HepG2 (cell line): ENCODE data around the gene NR2F1-AS1. TPM values are rescaled to one million over a fixed set of nuclear protein-coding genes. Genes with fewer than 3 reads are reported as not detected.

Experiments used
- ATAC-seq: fragments of 200-7000 bp; cut with Tn5 transposase; 3 replicates; pipeline ENCODE4 v1.9.1; 2020; ENCODE audit warnings: mild to moderate bottlenecking, moderate library complexity
- BruUV-seq: library from RNA; stranded (reverse); fragments of 400-500 nt; replicated peaks from 2 replicates; lab custom pipeline; 2021; lab: Mats Ljungman, UMichigan
- CTCF ChIA-PET: fragments of 300-600 bp; formaldehyde crosslinking; extraction: SDS; loops from one replicate; lab custom pipeline; 2021; ENCODE audit warnings: low total read pairs, inconsistent platforms, low intra/inter-chr PET ratio; lab: Yijun Ruan, JAX
- POLR2A ChIA-PET: fragments of 350-600 bp; sonication (Branson Sonifier 250); formaldehyde crosslinking; loops from one replicate; lab custom pipeline; 2020; ENCODE audit warnings: antibody characterized with exemption, inconsistent platforms; lab: Yijun Ruan, JAX
- DNase-seq: peaks from one replicate; pipeline ENCODE4 v3.0.0-alpha.2; 2015; ENCODE audit warnings: low spot score
- FAIRE-seq: peaks from 3 replicates; lab custom pipeline; 2011; peaks lifted over from hg19 to GRCh38; lab: Jason Lieb, UNC
- H2AFZ ChIP-seq: one replicate; pipeline ENCODE4 v1.6.1; 2011; ENCODE audit warnings: low read length, inconsistent platforms
- H3K27ac ChIP-seq: fragments of 300-600 bp; 3 replicates; pipeline ENCODE4 v1.8.0; 2011; ENCODE audit warnings: mixed run types, mild to moderate bottlenecking, mixed read lengths, low read length, inconsistent platforms; ENCODE audit not compliant: insufficient read depth; ENCODE audit errors: extremely low read length
- H3K27me3 ChIP-seq, 2 experiments: fragments of 200-600 bp in 1 of 2; 2 replicates in 1 of 2; 3 replicates in 1 of 2; pipeline versions ENCODE4 v1.6.0 to v1.8.0; 2011; ENCODE audit warnings: low read length in 2 of 2, mild to moderate bottlenecking in 2 of 2, moderate library complexity in 2 of 2, inconsistent platforms in 1 of 2; ENCODE audit not compliant: insufficient read depth in 2 of 2, control insufficient read depth in 1 of 2
- H3K36me3 ChIP-seq, 2 experiments: fragments of 200-600 bp in 1 of 2; replicated peaks in 1 of 2; 2 replicates in 1 of 2; 3 replicates in 1 of 2; pipeline versions ENCODE4 v1.5.1 to v1.8.0; 2011; ENCODE audit warnings: low read length in 2 of 2, inconsistent platforms in 1 of 2; ENCODE audit not compliant: insufficient read depth in 2 of 2, control insufficient read depth in 1 of 2
- H3K4me1 ChIP-seq: 2 replicates; pipeline ENCODE4 v1.5.1; 2012; ENCODE audit warnings: low read length, inconsistent platforms; ENCODE audit not compliant: insufficient read depth
- H3K4me2 ChIP-seq: 2 replicates; pipeline ENCODE4 v1.6.0; 2011; ENCODE audit warnings: low read depth, low read length, inconsistent platforms
- H3K4me3 ChIP-seq, 3 experiments: fragments of 200-600 bp in 1 of 3; sonication (generic), shearing (Covaris generic) in 1 of 3; replicated peaks in 1 of 3; 2 replicates each; pipeline ENCODE4 v1.5.1; 2011 to 2016; ENCODE audit warnings: low read length in 3 of 3, inconsistent platforms in 2 of 3, low read depth in 2 of 3, mild to moderate bottlenecking in 2 of 3, control low read depth in 1 of 3, mixed read lengths in 1 of 3; ENCODE audit not compliant: insufficient read depth in 1 of 3
- H3K79me2 ChIP-seq: one replicate; pipeline ENCODE4 v1.6.1; 2011; ENCODE audit warnings: low read length, inconsistent platforms; ENCODE audit not compliant: insufficient read depth
- H3K9ac ChIP-seq: 2 replicates; pipeline ENCODE4 v1.6.0; 2011; ENCODE audit warnings: mild to moderate bottlenecking, low read depth, low read length, inconsistent platforms; ENCODE audit not compliant: insufficient read depth
- H3K9me3 ChIP-seq: 2 replicates; pipeline ENCODE4 v1.5.1; 2012; ENCODE audit warnings: mild to moderate bottlenecking, low read length
- H4K20me1 ChIP-seq: 2 replicates; pipeline ENCODE4 v1.6.0; 2011; ENCODE audit warnings: inconsistent platforms, mild to moderate bottlenecking, low read length, moderate library complexity; ENCODE audit not compliant: insufficient read depth
- AHDC1 ChIP-seq: sonication (generic); formaldehyde crosslinking; IDR thresholded peaks from 2 replicates; pipeline ENCODE4 v1.5.1; 2020; ENCODE audit warnings: mild to moderate bottlenecking, missing genetic modification reagents, borderline replicate concordance
- CHCHD3 ChIP-seq: sonication (generic); formaldehyde crosslinking; IDR thresholded peaks from 2 replicates; pipeline ENCODE4 v1.8.0; 2022; ENCODE audit warnings: mild to moderate bottlenecking, missing genetic modification reagents, moderate library complexity
- CHD4 ChIP-seq: fragments of 200-600 bp; sonication (generic); IDR thresholded peaks from 2 replicates; pipeline ENCODE4 v1.7.0; 2017; ENCODE audit warnings: mild to moderate bottlenecking, low read length, borderline replicate concordance
- CREM ChIP-seq, 2 experiments: sonication (generic) in 1 of 2; formaldehyde crosslinking in 1 of 2; IDR thresholded peaks; 2 replicates each; pipeline versions ENCODE4 v1.4.0 to v1.6.1; 2016 to 2020; ENCODE audit warnings: antibody characterized with exemption in 1 of 2, mild to moderate bottlenecking in 1 of 2, missing genetic modification reagents in 1 of 2
- EP300 ChIP-seq, 3 experiments: sonication (generic) in 1 of 3; formaldehyde crosslinking in 1 of 3; IDR thresholded peaks; 2 replicates each; pipeline versions ENCODE4 v1.5.1 to v1.6.1; 2011 to 2020; ENCODE audit warnings: low read depth in 2 of 3, low read length in 2 of 3, borderline replicate concordance in 1 of 3, improper control_type of control experiment in 1 of 3, mild to moderate bottlenecking in 1 of 3, missing genetic modification reagents in 1 of 3, moderate library complexity in 1 of 3
- IRF9 ChIP-seq: sonication (generic); formaldehyde crosslinking; IDR thresholded peaks from 2 replicates; pipeline ENCODE4 v1.8.0; 2022; ENCODE audit warnings: missing genetic modification reagents, mild to moderate bottlenecking, borderline replicate concordance
- MIXL1 ChIP-seq: IDR thresholded peaks from 2 replicates; pipeline ENCODE4 v1.6.1; 2016
- NFIC ChIP-seq: IDR thresholded peaks from 2 replicates; pipeline ENCODE4 v1.6.1; 2012; ENCODE audit warnings: mild to moderate bottlenecking, low read length, inconsistent platforms
- PTBP1 ChIP-seq: fragments of 200-400 bp; formaldehyde crosslinking; IDR thresholded peaks from 2 replicates; pipeline ENCODE4 v1.6.1; 2018; ENCODE audit warnings: low read length, low read depth; ENCODE audit not compliant: poor library complexity, severe bottlenecking
- TMF1 ChIP-seq: sonication (generic); formaldehyde crosslinking; IDR thresholded peaks from 2 replicates; pipeline ENCODE4 v1.8.1; 2022; ENCODE audit warnings: low read depth, missing genetic modification reagents
- TRIM24 ChIP-seq: sonication (generic); formaldehyde crosslinking; IDR thresholded peaks from 2 replicates; pipeline ENCODE4 v1.8.0; 2022; ENCODE audit warnings: mild to moderate bottlenecking, missing genetic modification reagents
- ZFYVE20 ChIP-seq: sonication (generic); formaldehyde crosslinking; IDR thresholded peaks from 2 replicates; pipeline ENCODE4 v1.8.0; 2023; ENCODE audit warnings: low read depth, mild to moderate bottlenecking, moderate library complexity, missing genetic modification reagents, borderline replicate concordance
- ZMYM4 ChIP-seq: sonication (generic); formaldehyde crosslinking; IDR thresholded peaks from 2 replicates; pipeline ENCODE4 v1.8.1; 2023; ENCODE audit warnings: mild to moderate bottlenecking, missing genetic modification reagents
- ZNF234 ChIP-seq: sonication (generic); formaldehyde crosslinking; conservative IDR thresholded peaks from 2 replicates; pipeline ENCODE4 v1.5.1; 2020; ENCODE audit warnings: mild to moderate bottlenecking, missing genetic modification reagents
- ZNF558 ChIP-seq: sonication (generic); formaldehyde crosslinking; IDR thresholded peaks from 2 replicates; pipeline ENCODE4 v1.9.0; 2022; ENCODE audit warnings: mild to moderate bottlenecking, missing genetic modification reagents, borderline replicate concordance
- ZNF672 ChIP-seq: sonication (generic); formaldehyde crosslinking; IDR thresholded peaks from 2 replicates; pipeline ENCODE4 v1.8.1; 2022; ENCODE audit warnings: missing genetic modification reagents
- ZNF788 ChIP-seq: sonication (generic); formaldehyde crosslinking; IDR thresholded peaks from 2 replicates; pipeline ENCODE4 v1.5.0; 2020; ENCODE audit warnings: mild to moderate bottlenecking, missing genetic modification reagents, borderline replicate concordance
- ZSCAN22 ChIP-seq: sonication (generic); formaldehyde crosslinking; IDR thresholded peaks from 2 replicates; pipeline ENCODE4 v1.4.0; 2020; ENCODE audit warnings: mild to moderate bottlenecking, missing genetic modification reagents
- in situ Hi-C: cut with HindIII; loops from 2 replicates; pipeline ENCODE4 v1.10.0; 2017; ENCODE audit warnings: low pct_unique_long_range_greater_than_20kb; ENCODE audit not compliant: extremely low pct_ligation_motif_present
- intact Hi-C: fragments of 100-400 bp; cut with micrococcal nuclease; formaldehyde crosslinking; loops from one replicate; pipeline ENCODE4 v1.10.0; 2022; ENCODE audit not compliant: unreplicated experiment
- polyA plus RNA-seq, 8 experiments: library from polyadenylated mRNA; depleted of rRNA in 3 of 8; stranded (reverse) in 7 of 8; unstranded in 1 of 8; fragments of >200 nt; fragmentation: Illumina TruSeq in 4 of 8; extraction: Trizol in 4 of 8; gene quantifications; 2 replicates each; pipeline versions ENCODE4 v1.2.1 to v1.2.3, GENCODE V29; 2011 to 2016; ENCODE audit warnings: low read depth in 4 of 8, missing spikeins in 1 of 8, mixed read lengths in 1 of 8; ENCODE audit not compliant: insufficient read depth in 1 of 8
- total RNA-seq, 5 experiments: library from RNA; depleted of rRNA; stranded (reverse); fragments of >200 nt; fragmentation: Illumina TruSeq; extraction: Trizol; gene quantifications; 2 replicates each; pipeline ENCODE4 v1.2.3, GENCODE V29; 2016; ENCODE audit warnings: low read depth in 1 of 5

The NR2F1-AS1 gene
- total and polyA plus RNA-seq, 2 of the 13 experiments (the other 11 are each of a cell fraction or from before 2014, with no cell fraction given), result 2.8 TPM

- no peak for TF ChIP-seq ZNF558 (CRISPR knock-in tag)
- no peak for TF ChIP-seq TMF1 (CRISPR knock-in tag)
- TF ChIP-seq ZNF234 (CRISPR knock-in tag), result no peak
- TF ChIP-seq ZMYM4 (CRISPR knock-in tag), result no peak
- TF ChIP-seq ZNF788 (CRISPR knock-in tag), result no peak
- no peak for TF ChIP-seq MIXL1 (CRISPR knock-in tag)
- TF ChIP-seq TRIM24 (CRISPR knock-in tag), result no peak
- no peak for TF ChIP-seq CHD4
These were observed 142.9 kb downstream of the NR2F1-AS1 start (continued) for GRCh38 chr5:93438124-93438523.

GRCh38 chr5:93436083-93436482 is 144.9 kb downstream of the NR2F1-AS1 start:
- DNase-seq (no peak), ATAC-seq (no peak), FAIRE-seq (no peak)
- H3K36me3 ChIP-seq, result no peaks in the 10 kb centered on the region
- H3K4me1 ChIP-seq, result peaks cover 6% of the 10 kb centered on the region; the same call in 1 of the 2 replicates
- H3K79me2 ChIP-seq, result no peaks in the 10 kb centered on the region
- H3K27me3 ChIP-seq, result no peaks in the 10 kb centered on the region
- H2AFZ ChIP-seq, result no peak overlapping the region
- H3K9me3 ChIP-seq, result 0 out of 2 replicates have a peak, but pooled peaks cover under 1% of the 10 kb centered on the region
- intact Hi-C loops, result no loop called here
- no peak overlapping the region for H3K4me3 ChIP-seq
- H3K27ac ChIP-seq, result no peak overlapping the region
- ChIA-PET CTCF (no interaction called here), POLR2A (no interaction called here)
- no TSS peak for BruUV-seq
- H3K9ac ChIP-seq, result no peak overlapping the region
- no peaks in the 10 kb centered on the region for H4K20me1 ChIP-seq
- no peak overlapping the region for H3K4me2 ChIP-seq
- in situ Hi-C loops, result no loop called here
- TF ChIP-seq EP300 (IDR thresholded peaks at IDR 0.05; ENCODE audit: low read depth in 2 of 2, low read length in 2 of 2) (peak in 1 of 2 experiments; percentile 30; a peak in 1 of 4 replicates), EP300 (CRISPR knock-in tag; IDR thresholded peaks at IDR 0.05; ENCODE audit: borderline replicate concordance) (no peak), CHCHD3 (no peak), PTBP1 (no peak), AHDC1 (CRISPR knock-in tag) (peak; percentile 20; the same call in 1 of the 2 replicates), CREM (IDR thresholded peaks at IDR 0.05) (no peak), CREM (CRISPR knock-in tag; IDR thresholded peaks at IDR 0.05) (no peak), ZSCAN22 (no peak), ZFYVE20 (CRISPR knock-in tag) (no peak), ZNF672 (CRISPR knock-in tag) (no peak), NFIC (peak; percentile 37; the same call in 1 of the 2 replicates), IRF9 (no peak)
